IPS-NIHi7 (cell line): ENCODE measurements around the gene HMX1.

Source experiments
- DNase-seq: peaks from one replicate; pipeline ENCODE4 v3.0.0; 2012; ENCODE audit warnings: mixed read lengths; ENCODE audit errors: extremely low spot score

HMX1 gene

GRCh38 chr4:8820178-8821102 is 51.2 kb downstream of the HMX1 start:
- DNase-seq = no peak

- no peak for DNase-seq
Measured at GRCh38 chr4:8819473-8820177, 52.0 kb downstream of the HMX1 start.

- no peak for DNase-seq
Measured at GRCh38 chr4:8819019-8819418, 52.6 kb downstream of the HMX1 start.

- no peak for DNase-seq
Measured at GRCh38 chr4:8818063-8818881, 53.4 kb downstream of the HMX1 start.

- DNase-seq = no peak
Measured at GRCh38 chr4:8817813-8818062, 53.9 kb downstream of the HMX1 start.

- DNase-seq = no peak
Measured at GRCh38 chr4:8817096-8817812, 54.4 kb downstream of the HMX1 start.
